ENCODE data around the gene TRAP1. TPM values are rescaled to one million over a fixed set of nuclear protein-coding genes. Genes with fewer than 3 reads are reported as not detected.
A peak's percentile ranks its signal among the peaks of the same experiment; 100 is the strongest.

Gene TRAP1
- total RNA-seq, 1 donor from 2014 or later: 212 TPM

DNA sequence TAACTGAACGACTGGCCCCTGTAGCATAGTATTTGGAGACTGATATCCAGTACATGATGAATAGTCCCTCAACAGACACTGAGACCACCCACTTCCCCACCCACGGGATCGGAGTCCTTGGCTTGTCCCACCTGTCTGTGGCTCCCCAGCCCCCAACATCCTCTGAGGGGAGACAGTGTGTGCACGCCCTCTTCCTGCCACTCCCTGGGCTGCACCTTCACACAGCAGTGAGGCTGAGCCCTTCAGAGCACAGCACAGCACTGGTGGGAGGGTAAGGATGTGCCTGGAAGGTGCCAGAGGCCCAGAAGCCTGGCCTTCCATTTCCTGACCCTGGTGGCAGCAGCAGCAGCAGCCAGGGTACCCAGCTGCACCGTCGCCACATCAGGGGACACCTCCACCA lies 51.8 kb downstream of the TRAP1 start:
- Mint-ChIP-seq H3K4me3 (ENCODE audit: low read depth) (no peak overlapping the region), H3K27ac (no peak overlapping the region), H3K4me1 (ENCODE audit: low read depth) (no peaks in the 10 kb centered on the region), H3K9me3 (ENCODE audit: low read depth) (no peaks in the 10 kb centered on the region), H3K36me3 (ENCODE audit: insufficient read depth) (peaks cover 25% of the 10 kb centered on the region), H3K27me3 (no peaks in the 10 kb centered on the region)
- no peak for TF ChIP-seq CTCF (IDR thresholded peaks at IDR 0.05; ENCODE audit: unreplicated experiment)
- DNase-seq (ENCODE audit: low spot score, unreplicated experiment): no peak

DNA sequence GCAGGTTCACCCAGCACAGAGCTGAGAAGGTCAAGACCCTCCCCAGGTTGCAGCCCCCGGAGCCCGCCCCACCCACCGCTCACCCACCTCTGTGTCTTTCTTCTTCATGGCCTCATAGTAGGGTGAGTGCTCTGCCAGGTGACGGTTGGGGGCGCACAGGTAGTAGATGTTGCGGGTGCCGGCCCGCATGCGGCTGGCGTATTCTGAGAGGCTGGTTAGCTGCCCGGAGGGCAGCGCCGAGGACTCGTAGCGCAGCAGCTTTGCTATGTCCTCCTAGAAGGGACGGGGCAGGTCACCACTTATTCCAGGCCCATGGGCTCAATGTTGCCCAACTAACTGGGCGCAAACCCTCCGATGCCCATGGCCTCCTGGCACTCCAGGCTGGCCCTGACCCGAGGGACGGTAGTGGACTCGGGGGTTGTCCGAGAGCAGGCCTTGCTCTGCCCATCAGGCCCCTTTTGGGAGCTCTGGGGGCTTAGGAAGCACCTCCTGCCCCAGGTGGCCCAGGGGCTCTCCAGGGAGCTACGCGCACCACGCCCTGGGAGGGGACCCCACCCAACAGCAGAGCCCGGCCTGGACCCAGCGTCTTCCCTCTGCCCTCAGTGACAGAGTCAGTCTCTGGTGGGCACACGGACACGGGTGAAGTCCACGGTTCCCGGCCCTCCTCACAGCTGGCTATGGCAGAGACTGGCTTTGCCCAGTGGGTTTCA lies 53.0 kb downstream of the TRAP1 start:
- Mint-ChIP-seq H3K4me3 (ENCODE audit: low read depth) (no peak overlapping the region), H3K27me3 (no peaks in the 10 kb centered on the region), H3K27ac (no peak overlapping the region), H3K36me3 (ENCODE audit: insufficient read depth) (peaks cover 30% of the 10 kb centered on the region), H3K4me1 (ENCODE audit: low read depth) (no peaks in the 10 kb centered on the region), H3K9me3 (ENCODE audit: low read depth) (no peaks in the 10 kb centered on the region)
- DNase-seq (ENCODE audit: low spot score, unreplicated experiment): no peak
- TF ChIP-seq CTCF (IDR thresholded peaks at IDR 0.05; ENCODE audit: unreplicated experiment): no peak

DNA sequence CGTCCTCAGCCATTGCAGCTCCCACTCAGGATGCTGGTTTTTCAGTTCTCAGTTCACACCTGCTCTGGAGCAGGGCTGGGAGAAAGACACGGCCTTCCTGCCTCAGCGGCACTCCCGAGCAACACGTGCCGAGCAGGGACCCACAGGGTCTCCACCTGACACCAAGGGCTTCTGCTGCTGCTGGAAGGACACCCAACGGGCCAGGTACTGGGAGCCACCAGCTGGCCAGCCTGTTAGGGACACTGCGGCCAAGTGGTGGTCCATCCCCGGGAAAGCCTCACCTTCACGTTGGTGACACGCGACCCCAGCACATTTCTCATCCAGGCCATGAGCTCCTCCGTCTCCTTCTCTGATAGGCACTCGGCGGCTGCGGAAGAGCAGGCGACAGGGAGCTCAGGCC lies 54.7 kb downstream of the TRAP1 start:
- Mint-ChIP-seq H3K36me3 (ENCODE audit: insufficient read depth) (peaks cover 30% of the 10 kb centered on the region), H3K9me3 (ENCODE audit: low read depth) (no peaks in the 10 kb centered on the region), H3K27ac (no peak overlapping the region), H3K4me1 (ENCODE audit: low read depth) (no peaks in the 10 kb centered on the region), H3K27me3 (no peaks in the 10 kb centered on the region), H3K4me3 (ENCODE audit: low read depth) (no peak overlapping the region)
- DNase-seq (ENCODE audit: low spot score, unreplicated experiment): no peak
- no peak for TF ChIP-seq CTCF (IDR thresholded peaks at IDR 0.05; ENCODE audit: unreplicated experiment)

DNA sequence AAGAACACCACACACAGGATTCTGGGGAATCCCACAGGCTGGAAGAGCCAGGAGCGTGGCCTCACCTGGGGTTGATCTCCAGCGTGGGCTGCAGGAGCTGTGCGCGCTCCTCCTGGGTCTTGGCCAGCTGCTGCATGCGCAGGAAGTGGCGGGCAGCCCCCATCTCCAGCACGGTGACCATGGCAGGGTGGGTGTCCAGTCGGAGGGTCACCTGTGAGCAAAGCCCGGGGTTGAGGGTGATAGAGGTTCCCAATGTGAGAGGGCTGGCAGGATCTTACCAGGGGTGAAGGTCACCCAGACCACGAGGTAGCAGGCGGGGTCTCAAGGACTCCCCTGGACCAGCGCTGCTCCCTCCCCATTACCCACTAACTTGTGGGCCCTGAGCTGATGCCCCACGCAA lies 55.4 kb downstream of the TRAP1 start:
- Mint-ChIP-seq H3K27ac (no peak overlapping the region), H3K36me3 (ENCODE audit: insufficient read depth) (peaks cover 33% of the 10 kb centered on the region), H3K4me3 (ENCODE audit: low read depth) (no peak overlapping the region), H3K9me3 (ENCODE audit: low read depth) (no peaks in the 10 kb centered on the region), H3K27me3 (no peaks in the 10 kb centered on the region), H3K4me1 (ENCODE audit: low read depth) (peaks cover under 1% of the 10 kb centered on the region)
- no peak for DNase-seq (ENCODE audit: low spot score, unreplicated experiment)
- TF ChIP-seq CTCF (IDR thresholded peaks at IDR 0.05; ENCODE audit: unreplicated experiment): no peak

- peaks cover 33% of the 10 kb centered on the region for H3K36me3 Mint-ChIP-seq (ENCODE audit: insufficient read depth)
- H3K9me3 Mint-ChIP-seq (ENCODE audit: low read depth): no peaks in the 10 kb centered on the region
- no peak for DNase-seq (ENCODE audit: low spot score, unreplicated experiment)
- peaks cover 2% of the 10 kb centered on the region for H3K4me1 Mint-ChIP-seq (ENCODE audit: low read depth)
- no peak overlapping the region for H3K4me3 Mint-ChIP-seq (ENCODE audit: low read depth)
- H3K27me3 Mint-ChIP-seq: no peaks in the 10 kb centered on the region
- TF ChIP-seq CTCF (IDR thresholded peaks at IDR 0.05; ENCODE audit: unreplicated experiment): no peak
- peak overlapping the region; percentile 92 for H3K27ac Mint-ChIP-seq
Observed at GRCh38 chr16:3661311-3661710, 56.0 kb downstream of the TRAP1 start.
